HG03457 (cell line): ENCODE results near the gene AS3MT.
"Not testable (repeated sequence)": the region's sequence is repeated elsewhere in the genome, so short reads cannot be mapped to it uniquely, and the experiment has no call there.

ENCODE experiments used
- ATAC-seq: cut with Tn5 transposase; IDR thresholded peaks from one replicate; pipeline ENCODE4 v1.9.1; 2021; ENCODE audit warnings: moderate number of reproducible peaks; ENCODE audit not compliant: unreplicated experiment

Gene AS3MT, protein sequence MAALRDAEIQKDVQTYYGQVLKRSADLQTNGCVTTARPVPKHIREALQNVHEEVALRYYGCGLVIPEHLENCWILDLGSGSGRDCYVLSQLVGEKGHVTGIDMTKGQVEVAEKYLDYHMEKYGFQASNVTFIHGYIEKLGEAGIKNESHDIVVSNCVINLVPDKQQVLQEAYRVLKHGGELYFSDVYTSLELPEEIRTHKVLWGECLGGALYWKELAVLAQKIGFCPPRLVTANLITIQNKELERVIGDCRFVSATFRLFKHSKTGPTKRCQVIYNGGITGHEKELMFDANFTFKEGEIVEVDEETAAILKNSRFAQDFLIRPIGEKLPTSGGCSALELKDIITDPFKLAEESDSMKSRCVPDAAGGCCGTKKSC

GRCh38 chr10:102869258-102870198 is at the start of gene AS3MT:
AS3MT (plus strand) TSS chr10:102869470; CDS start chr10:102869593, 123 bp downstream.
- no peak for ATAC-seq

- ATAC-seq = not testable (repeated sequence)
Observed at GRCh38 chr10:102820008-102820407, 49.3 kb upstream of the AS3MT start.

GRCh38 chr10:102822222-102822621 is 47.0 kb upstream of the AS3MT start:
- ATAC-seq = no peak

- no peak for ATAC-seq
Observed at GRCh38 chr10:102824664-102825063, 44.6 kb upstream of the AS3MT start.

- no peak for ATAC-seq
Observed at GRCh38 chr10:102826148-102826796, 43.0 kb upstream of the AS3MT start.

- no peak for ATAC-seq
Observed at GRCh38 chr10:102827597-102827975, 41.7 kb upstream of the AS3MT start.

DNA sequence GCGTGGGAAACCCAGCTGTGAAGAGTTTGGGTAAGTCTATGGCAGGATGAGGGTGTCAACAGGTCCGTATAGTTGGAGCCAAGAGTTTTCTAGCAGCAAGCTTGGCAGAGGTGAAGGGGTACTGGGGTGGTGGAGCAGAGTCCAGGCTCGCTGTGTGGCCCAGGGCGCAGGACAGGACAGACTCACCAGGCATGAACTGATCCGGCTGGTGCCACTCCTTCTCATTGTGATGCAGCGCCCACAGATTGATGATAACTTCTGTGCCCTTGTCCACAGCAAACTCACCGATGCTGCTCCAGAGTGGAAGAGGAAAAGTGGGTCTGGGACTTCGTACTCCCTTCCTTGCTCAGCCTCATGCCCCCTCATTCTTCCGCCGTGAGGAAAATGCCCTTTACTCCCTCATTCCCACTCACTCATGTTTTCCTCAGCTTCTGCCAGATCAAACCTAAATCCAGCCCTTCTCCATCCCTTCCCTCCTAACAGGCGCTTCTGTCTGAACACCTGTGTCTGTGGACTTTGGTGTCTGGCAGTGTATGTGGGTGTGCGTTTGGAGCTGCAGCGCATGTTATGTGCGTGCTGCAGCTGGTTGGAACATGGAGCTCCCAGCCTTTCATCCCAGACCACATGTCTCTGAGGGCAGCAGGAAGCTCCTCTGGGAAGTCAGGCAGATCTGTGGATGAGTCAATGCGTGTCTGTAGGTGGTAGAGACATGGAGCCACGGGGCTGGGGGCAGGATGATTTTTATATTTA is 37.8 kb upstream of the AS3MT start:
- no peak for ATAC-seq

GRCh38 chr10:102832248-102832647 is 37.0 kb upstream of the AS3MT start:
- no peak for ATAC-seq

DNA sequence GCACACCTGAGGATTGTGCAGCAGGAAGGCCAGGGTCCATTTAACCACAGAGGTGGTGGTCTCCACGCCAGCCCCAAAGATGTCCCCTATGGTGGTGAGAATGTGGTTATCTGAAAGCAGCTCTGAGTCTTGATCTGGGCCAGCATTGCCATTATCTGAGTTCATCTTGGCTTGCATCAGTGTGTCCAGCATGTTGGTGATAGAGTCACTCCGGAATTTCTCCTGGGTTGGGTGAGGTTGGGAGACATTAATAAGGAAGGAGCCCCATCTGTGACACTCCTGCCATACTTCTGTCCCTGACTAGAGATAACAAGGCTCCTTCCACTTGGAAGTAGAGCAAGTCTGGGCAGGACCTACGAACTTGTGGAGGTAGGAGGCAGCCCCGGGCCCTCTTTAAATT is 36.3 kb upstream of the AS3MT start:
- ATAC-seq = no peak

DNA sequence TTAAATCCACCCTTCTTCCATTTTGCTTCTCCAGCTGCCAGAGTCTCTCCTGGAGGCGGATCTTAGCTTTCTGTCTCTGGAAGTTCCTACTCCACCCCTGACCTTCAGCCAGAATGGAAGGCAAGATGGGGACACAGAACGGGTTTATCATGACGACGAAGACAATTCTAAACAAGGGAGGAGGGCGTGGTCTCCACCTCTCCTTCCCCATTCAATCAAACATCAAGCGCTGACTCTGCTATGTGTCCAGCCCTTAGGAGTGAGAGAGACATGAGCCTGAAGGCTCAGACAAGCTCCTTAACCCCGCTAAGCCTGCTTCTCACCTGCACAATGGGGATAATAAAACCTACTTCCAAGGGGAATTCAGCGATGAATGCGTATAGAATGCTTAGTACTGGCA is 35.1 kb upstream of the AS3MT start:
- ATAC-seq = no peak

- no peak for ATAC-seq
Observed at GRCh38 chr10:102835007-102835482, 34.2 kb upstream of the AS3MT start.

GRCh38 chr10:102837230-102837721 is 32.0 kb upstream of the AS3MT start, which contains the start of gene CYP17A1:
CYP17A1 (minus strand) TSS chr10:102837413; CDS start chr10:102837361, 52 bp downstream.
- ATAC-seq = no peak

DNA sequence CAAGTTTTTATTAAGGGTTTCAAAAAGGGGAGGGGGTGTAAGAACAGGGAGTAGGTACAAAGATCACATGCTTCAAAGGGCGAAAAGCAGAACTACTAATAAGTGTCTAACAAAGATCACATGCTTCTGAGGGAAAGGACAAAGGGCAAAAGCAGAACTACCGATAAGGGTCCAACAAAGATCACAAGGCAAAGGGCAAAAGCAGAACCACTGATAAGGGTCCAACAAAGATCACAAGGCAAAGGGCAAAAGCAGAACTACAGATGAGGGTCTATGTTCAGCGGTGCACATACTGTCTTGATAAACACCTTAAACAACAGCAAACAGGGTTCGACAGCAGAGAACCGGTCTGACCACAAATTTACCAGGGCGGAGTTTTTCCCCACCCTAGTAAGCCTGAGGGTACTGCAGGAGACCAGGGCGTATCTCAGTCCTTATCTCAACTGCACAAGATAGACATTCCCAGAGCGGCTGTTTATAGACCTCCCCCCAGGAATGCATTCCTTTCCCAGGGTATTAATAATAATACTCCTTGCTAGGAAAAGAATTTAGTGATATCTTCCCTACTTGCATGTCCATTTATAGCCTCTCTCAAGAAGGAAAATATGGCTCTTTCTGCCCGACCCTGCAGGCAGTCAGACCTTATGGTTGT is 30.9 kb upstream of the AS3MT start:
- ATAC-seq = not testable (repeated sequence)

DNA sequence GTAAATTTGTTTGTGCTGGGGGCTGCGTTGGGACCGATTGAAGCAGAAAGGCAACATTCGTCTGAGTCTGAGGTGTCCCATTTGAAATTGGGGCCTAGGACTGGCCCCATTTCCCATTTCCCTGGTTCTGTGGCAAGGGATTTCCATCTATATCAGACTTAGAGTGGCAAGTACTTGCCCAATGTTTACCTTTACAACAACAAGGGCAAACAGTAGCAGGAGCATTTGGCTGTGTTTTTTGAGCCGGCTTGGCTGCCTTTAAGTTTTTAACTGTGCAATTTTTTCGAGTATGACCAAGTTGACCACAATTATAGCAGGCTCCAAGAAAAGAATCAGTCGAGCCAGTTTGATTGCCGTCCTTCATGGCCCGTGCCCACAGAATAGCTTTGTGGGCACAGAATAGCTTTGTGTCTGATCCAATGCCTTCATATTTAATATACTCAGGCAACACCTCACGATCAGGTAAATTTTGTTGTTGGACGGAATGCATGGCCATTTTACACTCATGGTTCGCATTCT is 27.4 kb upstream of the AS3MT start:
- ATAC-seq = no peak

DNA sequence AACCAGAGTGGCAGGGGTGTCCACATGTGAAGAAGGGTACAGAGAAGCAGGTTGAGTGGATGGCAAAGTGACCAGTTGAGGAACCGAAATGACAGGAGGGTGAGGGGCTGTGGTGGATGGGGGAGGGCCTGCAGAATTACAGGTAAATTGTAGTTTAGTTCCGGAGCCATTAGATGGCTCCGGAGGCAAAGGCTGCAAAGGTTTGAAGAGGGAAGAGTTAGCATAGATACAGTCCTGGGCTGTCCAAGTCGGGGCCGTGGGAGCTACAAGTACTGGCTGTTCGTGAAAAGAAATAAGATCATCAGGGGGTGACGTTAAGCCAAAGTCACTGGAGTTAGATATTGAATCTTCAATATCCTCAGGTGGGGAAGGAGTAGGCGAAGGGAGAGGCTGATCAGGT is 26.1 kb upstream of the AS3MT start:
- not testable (repeated sequence) for ATAC-seq

GRCh38 chr10:102844190-102844776 is 25.0 kb upstream of the AS3MT start:
- not testable (repeated sequence) for ATAC-seq

- ATAC-seq = no peak
Observed at GRCh38 chr10:102845352-102845902, 23.8 kb upstream of the AS3MT start.

- ATAC-seq = no peak
Observed at GRCh38 chr10:102850025-102850518, 19.2 kb upstream of the AS3MT start.

DNA sequence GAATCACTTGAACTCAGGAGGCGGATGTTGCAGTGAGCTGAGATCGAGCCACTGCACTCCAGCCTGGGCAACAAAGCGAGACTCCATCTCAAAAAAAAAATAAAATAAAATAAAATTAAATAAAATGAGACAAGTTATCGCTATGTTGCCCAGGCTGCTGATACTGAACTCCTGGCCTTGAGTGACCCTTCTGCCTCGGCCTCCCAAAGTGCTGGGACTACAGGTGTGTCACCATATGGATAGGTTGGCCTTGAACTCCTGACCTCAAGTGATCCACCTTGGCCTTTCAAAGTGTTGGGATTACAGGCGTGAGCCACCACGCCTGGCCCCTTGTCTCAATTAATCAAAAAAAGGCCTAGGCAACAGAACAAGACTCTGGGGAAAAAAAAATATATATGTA is 16.0 kb upstream of the AS3MT start:
- ATAC-seq = not testable (repeated sequence)
